Pons (tissue), 1 donor: Measurements from ENCODE around the gene CHMP6.
A peak's percentile ranks its signal among the peaks of the same experiment; 100 is the strongest.

Source experiments
- DNase-seq: peaks from one replicate; pipeline ENCODE4 v3.0.0-alpha.2; 2016; ENCODE audit warnings: low spot score

CHMP6 gene

DNA sequence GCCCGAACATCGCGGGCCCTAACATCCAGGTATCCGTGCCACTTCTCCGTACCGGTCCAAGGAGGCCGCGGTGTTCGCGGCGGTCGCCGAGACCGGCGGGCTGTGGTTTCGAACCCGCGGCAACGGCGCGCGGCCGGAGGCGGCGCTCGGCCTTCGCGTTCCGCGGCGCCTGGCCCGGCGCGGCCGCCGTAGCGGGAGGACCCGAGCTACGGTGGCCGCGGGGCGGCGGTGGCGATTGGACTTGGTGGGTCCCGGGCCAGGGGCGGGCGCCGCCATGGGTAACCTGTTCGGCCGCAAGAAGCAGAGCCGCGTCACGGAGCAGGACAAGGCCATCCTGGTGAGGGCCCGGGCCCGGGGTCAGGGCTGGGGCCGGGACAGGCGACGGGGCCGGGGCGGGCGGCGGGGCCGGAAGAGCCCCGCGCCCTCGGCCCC lies at the start of gene CHMP6:
TSS of gene CHMP6 (plus strand) at position 197 of the 432 bp plus-strand sequence. CDS start at position 275, 78 bp downstream.
- DNase-seq: peak; percentile 42

DNA sequence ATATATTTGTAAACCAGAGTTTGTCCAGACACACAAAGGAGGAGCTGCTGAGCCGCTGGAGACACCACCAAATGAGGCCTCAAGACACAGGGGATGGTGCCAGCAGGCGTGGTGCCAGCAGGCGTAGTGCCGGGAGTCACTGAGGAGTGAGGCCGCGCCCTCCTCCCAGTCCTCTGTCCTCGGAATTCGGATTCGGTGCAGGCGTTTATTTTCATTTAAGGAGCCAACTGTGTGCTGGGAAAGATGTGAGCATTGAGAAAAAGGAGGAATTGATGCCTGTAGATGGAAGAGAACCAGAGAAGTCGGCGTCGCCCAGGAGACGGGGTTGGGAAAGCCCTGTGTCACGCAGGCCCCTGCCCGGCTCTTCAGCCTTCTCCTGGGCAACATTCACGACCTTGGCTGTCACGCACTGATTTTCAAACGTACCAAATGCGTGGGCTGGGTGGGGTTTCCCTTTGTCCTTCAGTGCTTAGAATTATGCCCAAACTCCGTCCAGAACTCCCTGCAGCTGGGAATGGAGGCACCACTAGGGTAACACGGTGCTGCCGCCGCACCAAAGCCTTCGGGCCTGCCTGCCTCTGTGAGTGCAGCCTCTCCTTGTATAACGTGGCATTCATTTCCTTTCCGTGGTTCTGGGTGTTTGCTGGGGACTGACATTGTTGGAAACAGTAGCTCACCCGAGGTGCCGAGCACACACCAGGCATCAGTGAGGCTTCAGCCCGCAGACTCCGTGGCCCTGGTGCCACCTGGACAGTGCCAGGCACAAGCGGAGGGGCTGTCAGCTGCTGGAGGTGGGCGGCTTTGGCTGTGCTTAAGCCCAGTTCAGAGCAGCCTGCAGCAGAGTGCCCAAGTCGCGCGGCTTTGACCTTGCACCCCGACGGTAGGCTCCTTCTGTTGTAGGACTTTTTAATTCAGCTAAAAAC lies 49.0 kb upstream of the CHMP6 start:
- peak; percentile 64 for DNase-seq

- no peak for DNase-seq
Measured at GRCh38 chr17:80943346-80944145, 48.1 kb upstream of the CHMP6 start.

- DNase-seq: no peak
Measured at GRCh38 chr17:80944326-80944725, 47.3 kb upstream of the CHMP6 start.

GRCh38 chr17:80945736-80946135 lies 45.9 kb upstream of the CHMP6 start:
- no peak for DNase-seq

DNA sequence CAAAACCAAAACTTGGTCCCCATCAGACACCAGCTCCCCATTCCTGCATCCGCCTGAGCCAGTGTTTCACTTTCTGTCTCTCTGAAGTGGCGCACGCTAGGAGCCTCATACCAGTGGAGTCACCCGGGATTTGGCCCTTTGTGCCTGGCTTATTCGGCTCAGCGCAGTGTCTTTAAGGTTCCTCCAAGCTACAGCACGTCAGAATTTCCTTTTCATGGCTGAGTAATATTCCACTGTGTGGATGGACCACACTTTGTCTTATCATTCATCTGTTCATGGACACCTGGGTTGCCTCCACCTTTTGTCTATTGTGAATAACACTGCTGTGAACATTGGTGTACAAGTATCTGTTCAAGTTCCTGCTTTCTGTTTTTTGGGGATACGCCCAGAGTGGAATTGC lies 45.2 kb upstream of the CHMP6 start:
- no peak for DNase-seq

- DNase-seq: no peak
Measured at GRCh38 chr17:80947200-80947940, 44.3 kb upstream of the CHMP6 start.

DNA sequence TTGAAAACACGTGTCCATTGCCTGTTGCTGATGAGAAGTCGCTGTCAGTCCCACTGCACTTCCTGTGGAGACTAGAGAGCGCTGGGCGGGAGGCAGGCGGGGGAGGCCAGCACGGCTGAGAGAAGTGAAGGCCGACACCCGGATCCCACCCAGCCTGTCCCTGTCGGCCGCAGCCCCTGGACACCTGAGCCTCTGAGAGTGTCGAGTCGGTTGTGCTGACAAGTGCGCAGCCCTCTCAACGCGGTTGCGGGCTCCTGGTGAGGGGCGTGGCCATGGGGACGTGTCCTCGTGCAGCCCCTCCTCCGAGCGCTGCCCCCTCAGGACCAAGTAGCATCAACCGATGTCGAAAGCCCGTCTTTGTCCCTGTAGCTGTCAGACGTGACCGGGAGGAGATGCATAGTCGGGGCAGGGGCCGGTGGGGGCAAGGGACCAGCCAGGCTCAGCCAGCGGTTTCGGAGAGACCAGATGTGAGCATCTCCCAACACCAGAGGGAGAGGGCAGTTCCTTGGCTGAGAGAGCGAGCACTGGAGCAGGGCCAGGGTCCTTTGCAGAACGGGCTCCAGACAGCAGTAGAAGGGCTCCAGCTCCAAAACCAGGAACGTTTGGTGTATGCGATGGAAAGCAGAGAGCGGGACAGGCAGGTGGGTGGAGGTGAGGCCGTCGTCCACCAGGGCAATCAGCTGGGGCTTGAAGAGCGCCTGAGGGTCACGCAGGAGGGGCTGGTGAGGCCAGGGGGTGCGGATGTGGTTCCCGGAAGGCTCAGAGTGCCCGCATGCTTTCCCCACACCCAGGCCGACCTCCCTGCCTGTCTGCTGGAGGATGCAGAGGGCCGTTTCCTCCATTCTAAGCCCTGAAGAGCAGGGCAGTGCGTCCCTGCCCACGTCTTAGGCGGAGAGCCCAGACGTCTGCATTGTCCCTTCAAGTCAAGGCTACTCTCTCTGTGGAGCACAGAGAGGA lies 43.3 kb upstream of the CHMP6 start:
- no peak for DNase-seq

- DNase-seq: no peak
Measured at GRCh38 chr17:80948976-80949450, 42.6 kb upstream of the CHMP6 start.

DNA sequence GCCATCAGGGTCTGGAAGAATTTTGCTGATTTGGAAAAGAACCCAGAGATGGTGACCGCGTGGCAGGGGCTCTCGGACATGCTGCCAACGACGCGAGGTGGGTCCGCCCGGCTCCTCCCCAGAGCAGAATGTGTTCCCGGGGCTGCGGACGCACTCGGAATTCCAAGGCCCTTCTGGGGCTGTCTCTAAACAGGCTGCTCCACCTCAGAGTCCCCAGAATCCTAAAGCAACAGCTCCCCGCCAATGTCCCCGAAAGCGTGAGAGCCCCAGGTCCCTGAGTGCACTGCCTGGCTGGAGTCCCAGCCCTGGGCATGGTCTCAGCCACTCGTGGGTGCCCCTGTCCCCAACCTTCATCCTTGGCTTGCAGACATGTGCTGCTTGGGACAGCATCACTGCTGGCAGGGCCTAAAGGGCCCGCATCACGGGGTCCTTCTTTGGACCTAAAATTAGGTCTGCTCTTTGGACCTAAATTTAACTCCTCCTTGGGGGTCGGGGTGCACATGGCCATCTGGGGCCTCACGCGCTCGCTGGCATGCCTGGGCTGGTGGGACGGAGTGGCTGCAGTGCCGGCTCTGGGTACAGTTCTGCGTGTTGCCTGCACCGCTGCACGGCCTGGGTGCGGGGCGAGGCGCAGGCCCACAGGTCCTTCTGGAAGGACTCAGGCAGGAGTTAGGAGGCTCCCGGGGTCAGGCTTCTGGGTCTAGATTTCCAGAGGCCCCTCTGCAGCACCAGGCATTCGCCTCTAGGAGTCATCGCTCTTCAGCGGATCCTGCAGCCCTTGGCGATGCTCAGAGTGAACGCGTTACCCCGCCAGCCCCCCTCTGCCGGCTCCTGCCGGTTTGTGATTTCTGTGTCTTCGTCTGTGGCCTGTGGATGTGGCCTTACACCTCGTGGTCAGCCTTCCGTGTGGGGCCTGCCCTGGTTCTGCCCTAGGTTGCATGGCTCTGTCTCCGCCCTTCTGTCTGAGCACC lies 41.9 kb upstream of the CHMP6 start:
- no peak for DNase-seq

GRCh38 chr17:80950466-80951120 lies 41.0 kb upstream of the CHMP6 start:
- DNase-seq: no peak

GRCh38 chr17:80951121-80952090 lies 40.2 kb upstream of the CHMP6 start:
- DNase-seq: no peak

- DNase-seq: no peak
Measured at GRCh38 chr17:80952291-80952690, 39.4 kb upstream of the CHMP6 start.

DNA sequence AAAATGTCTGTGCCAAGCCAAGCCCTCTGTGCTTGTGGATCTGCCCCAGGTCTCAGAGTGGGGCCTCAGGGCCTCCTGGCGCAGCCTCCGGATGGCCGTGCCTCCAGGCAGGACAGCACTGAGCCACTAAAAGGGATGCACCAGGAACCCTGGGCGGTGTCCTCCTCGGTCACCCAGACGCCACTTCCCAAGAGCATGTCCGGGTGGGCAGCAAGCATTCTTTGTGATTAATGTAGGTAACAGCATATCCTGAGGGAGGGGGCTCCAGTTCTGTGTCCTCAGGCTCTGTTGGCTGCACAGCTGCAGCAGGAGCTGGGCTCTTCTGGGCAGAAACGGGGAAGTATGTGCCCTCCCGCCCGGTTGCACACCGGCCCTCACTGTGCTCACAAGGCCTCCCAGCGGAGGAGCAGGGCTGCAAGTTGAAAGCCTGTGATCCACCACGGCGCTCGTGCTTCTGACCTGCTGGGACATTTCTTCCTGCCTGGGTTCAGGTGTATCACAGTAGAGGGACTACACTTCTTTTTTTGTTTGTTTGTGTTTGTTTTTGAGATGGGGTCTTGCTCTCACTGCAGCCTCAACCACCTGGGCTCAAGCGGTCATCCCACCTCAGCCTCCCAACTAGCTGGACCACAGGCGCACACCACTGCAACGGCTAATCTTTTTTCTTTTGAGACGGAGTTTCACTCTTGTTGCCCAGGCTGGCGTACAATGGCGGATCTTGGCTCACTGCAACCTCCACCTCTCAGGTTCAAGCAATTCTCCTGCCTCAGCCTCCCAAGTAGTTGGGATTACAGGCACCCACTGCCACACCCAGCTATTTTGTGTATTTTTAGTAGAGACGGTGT lies 37.9 kb upstream of the CHMP6 start:
- DNase-seq: no peak

DNA sequence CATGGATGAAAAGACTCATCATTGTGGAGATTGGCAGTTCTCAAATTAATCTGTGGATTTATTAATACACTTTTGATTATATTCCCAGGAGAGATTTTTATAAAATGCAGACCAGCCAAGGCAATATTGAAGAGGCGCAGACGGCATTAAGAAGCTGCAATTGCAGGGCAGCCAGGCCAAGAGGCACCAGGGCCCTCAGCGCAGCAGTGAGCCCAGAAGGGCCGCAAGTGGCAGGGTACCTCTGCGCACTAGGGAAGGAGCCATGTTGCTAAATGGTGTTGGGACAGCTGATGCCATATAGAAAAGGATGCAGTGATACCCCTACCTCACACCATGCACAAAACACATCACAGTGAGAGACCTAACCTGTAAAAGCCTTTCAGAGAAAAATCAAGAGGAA lies 36.6 kb upstream of the CHMP6 start:
- no peak for DNase-seq

GRCh38 chr17:80955671-80956280 lies 35.9 kb upstream of the CHMP6 start:
- no peak for DNase-seq
